SK-N-SH (cell line): Measurements from ENCODE around the gene FHDC1. TPM values are rescaled to one million over a fixed set of nuclear protein-coding genes. Genes with fewer than 3 reads are reported as not detected.

Experiments
- CTCF ChIA-PET: fragments of 300-600, 350-600 bp; formaldehyde crosslinking; extraction: SDS; loops from one replicate; lab custom pipeline; 2021; lab: Yijun Ruan, JAX
- POLR2A ChIA-PET: fragments of 350-600 bp; sonication (Branson Sonifier 250); formaldehyde crosslinking; extraction: SDS; loops from one replicate; lab custom pipeline; 2020; ENCODE audit warnings: antibody characterized with exemption, inconsistent platforms; lab: Yijun Ruan, JAX
- DNase-seq: peaks from one replicate; pipeline ENCODE4 v3.0.0; 2012
- H2AFZ ChIP-seq: fragments of 200-600 bp; sonication (generic); 2 replicates; pipeline ENCODE4 v1.8.1; 2016; ENCODE audit warnings: antibody characterized with exemption, mild to moderate bottlenecking, low read depth
- H3F3A ChIP-seq: fragments of 200-600 bp; sonication (generic); replicated peaks from 2 replicates; pipeline ENCODE3; 2016; ENCODE audit warnings: antibody characterized with exemption, mild to moderate bottlenecking; ENCODE audit not compliant: insufficient read depth
- H3K27ac ChIP-seq, 2 experiments: fragments of 200-500 bp in 1 of 2; fragments of 200-600 bp in 1 of 2; sonication (Bioruptor generic) in 1 of 2; sonication (generic), shearing (Covaris generic) in 1 of 2; 2 replicates each; pipeline versions ENCODE4 v1.5.1 to v1.6.1; 2014 to 2016; ENCODE audit warnings: low read depth in 2 of 2, inconsistent platforms in 1 of 2, low read length in 1 of 2, mild to moderate bottlenecking in 1 of 2, mixed read lengths in 1 of 2
- H3K27me3 ChIP-seq: fragments of 200-600 bp; sonication (generic), shearing (Covaris generic); 2 replicates; pipeline ENCODE4 v1.6.1; 2016; ENCODE audit warnings: mixed run types; ENCODE audit not compliant: insufficient read depth
- H3K36me3 ChIP-seq, 2 experiments: fragments of 200-500 bp in 1 of 2; fragments of 200-600 bp in 1 of 2; sonication (Bioruptor generic) in 1 of 2; sonication (generic) in 1 of 2; replicated peaks in 1 of 2; 2 replicates each; pipeline versions ENCODE3 to v1.5.1; 2014 to 2016; ENCODE audit warnings: low read length in 1 of 2, mild to moderate bottlenecking in 1 of 2; ENCODE audit not compliant: insufficient read depth in 2 of 2, control insufficient read depth in 1 of 2
- H3K4me1 ChIP-seq, 2 experiments: fragments of 200-500 bp in 1 of 2; fragments of 200-600 bp in 1 of 2; sonication (Bioruptor generic) in 1 of 2; sonication (generic), shearing (Covaris generic) in 1 of 2; 2 replicates each; pipeline versions ENCODE4 v1.5.1 to v1.6.1; 2014 to 2016; ENCODE audit warnings: low read depth in 1 of 2, low read length in 1 of 2, mixed run types in 1 of 2; ENCODE audit not compliant: insufficient read depth in 2 of 2, control insufficient read depth in 1 of 2
- H3K4me2 ChIP-seq: fragments of 200-600 bp; sonication (generic), shearing (Covaris generic); 2 replicates; pipeline ENCODE4 v1.6.1; 2017; ENCODE audit warnings: mixed run types
- H3K4me3 ChIP-seq, 2 experiments: fragments of 200-500 bp in 1 of 2; fragments of 200-600 bp in 1 of 2; sonication (Bioruptor generic) in 1 of 2; sonication (generic), shearing (Covaris generic) in 1 of 2; 2 replicates each; pipeline versions ENCODE4 v1.5.1 to v1.8.1; 2014 to 2016; ENCODE audit warnings: low read depth in 2 of 2, inconsistent platforms in 1 of 2, low read length in 1 of 2, mild to moderate bottlenecking in 1 of 2, mixed read lengths in 1 of 2, moderate library complexity in 1 of 2
- H3K79me2 ChIP-seq: fragments of 200-600 bp; sonication (generic); 2 replicates; pipeline ENCODE4 v1.8.1; 2017; ENCODE audit warnings: mild to moderate bottlenecking; ENCODE audit not compliant: insufficient read depth
- H3K9ac ChIP-seq: fragments of 200-600 bp; sonication (generic); 2 replicates; pipeline ENCODE4 v1.6.1; 2017; ENCODE audit warnings: mixed run types
- H3K9me2 ChIP-seq: fragments of 200-600 bp; sonication (generic); 2 replicates; pipeline ENCODE4 v1.6.1; 2017; ENCODE audit warnings: mixed run types
- H3K9me3 ChIP-seq: fragments of 200-600 bp; sonication (generic); 2 replicates; pipeline ENCODE4 v1.6.1; 2017; ENCODE audit warnings: mixed run types, mild to moderate bottlenecking, moderate library complexity
- H4K20me1 ChIP-seq: fragments of 200-600 bp; sonication (generic); 2 replicates; pipeline ENCODE4 v1.6.1; 2017; ENCODE audit warnings: mild to moderate bottlenecking, mixed run types; ENCODE audit not compliant: insufficient read depth
- CHD2 ChIP-seq: fragments of 150-350 bp; IDR thresholded peaks from 2 replicates; pipeline ENCODE4 v1.6.1; 2018; ENCODE audit warnings: low read length; ENCODE audit not compliant: partially characterized antibody
- CTCF ChIP-seq: fragments of 200-600 bp; sonication (generic); IDR thresholded peaks from 2 replicates; pipeline ENCODE4 v1.6.1; 2017; ENCODE audit warnings: antibody characterized with exemption, mild to moderate bottlenecking, moderate library complexity
- GATA2 ChIP-seq: sonication (generic); formaldehyde crosslinking; IDR thresholded peaks from 2 replicates; pipeline ENCODE4 v1.5.0; 2020; ENCODE audit warnings: mild to moderate bottlenecking, missing genetic modification reagents
- IRF3 ChIP-seq: fragments of 150-350 bp; IDR thresholded peaks from 2 replicates; pipeline ENCODE4 v1.6.1; 2016; ENCODE audit warnings: mild to moderate bottlenecking, low read depth, low read length
- JUND ChIP-seq: IDR thresholded peaks from 2 replicates; pipeline ENCODE4 v1.4.0; 2012
- NFIC ChIP-seq: IDR thresholded peaks from 2 replicates; pipeline ENCODE4 v1.4.0; 2012; ENCODE audit warnings: borderline replicate concordance
- NRF1 ChIP-seq: IDR thresholded peaks from 2 replicates; pipeline ENCODE4 v1.6.1; 2012; ENCODE audit warnings: low read depth, mild to moderate bottlenecking, low read length
- RFX5 ChIP-seq: IDR thresholded peaks from 2 replicates; pipeline ENCODE4 v1.6.1; 2012; ENCODE audit warnings: mild to moderate bottlenecking, improper control_type of control experiment, low read length
- SIN3A ChIP-seq: IDR thresholded peaks from 2 replicates; pipeline ENCODE4 v1.6.1; 2012; ENCODE audit warnings: low read depth, mild to moderate bottlenecking, low read length, moderate library complexity, borderline replicate concordance
- TAF1 ChIP-seq: IDR thresholded peaks from 2 replicates; pipeline ENCODE4 v1.6.1; 2012; ENCODE audit warnings: low read depth, mild to moderate bottlenecking, low read length, moderate library complexity, borderline replicate concordance
- ZBTB33 ChIP-seq: IDR thresholded peaks from 2 replicates; pipeline ENCODE4 v1.4.0; 2012; ENCODE audit warnings: low read depth, borderline replicate concordance
- WGBS: methylation state at CpG from one replicate; pipeline ENCODE4 v1.1.6; 2017; ENCODE audit warnings: low lambda C conversion rate; 5-methylcytosine and 5-hydroxymethylcytosine counted together
- polyA plus RNA-seq, 3 experiments: library from polyadenylated mRNA; depleted of rRNA; stranded (reverse); fragments of >200 nt; gene quantifications; 2 replicates each; pipeline ENCODE4 v1.2.3, GENCODE V29; 2012
- TF ChIP-seq, protein P1 (sequence below): IDR thresholded peaks from 2 replicates; pipeline ENCODE4 v1.4.0; 2012; ENCODE audit warnings: low read depth, borderline replicate concordance

Gene FHDC1
- polyA plus RNA-seq, 1 of the 3 experiments (the other 2 are of a cell fraction) = 0.02 TPM

GRCh38 chr4:153020457-153020856 is 84.3 kb downstream of the FHDC1 start:
- Histone ChIP-seq H3K36me3 (no peaks in the 10 kb centered on the region), H3K27me3 (no peaks in the 10 kb centered on the region), H3K79me2 (no peaks in the 10 kb centered on the region), H3K27ac (no peak overlapping the region), H3K9me2 (no peaks in the 10 kb centered on the region)
- WGBS = 66% methylated on average over 7 of the region's 7 CpGs
- no peak for DNase-seq
- CTCF ChIA-PET = interaction anchor here (0.6 to 1.0 kb wide), 2 partner anchors 63 to 246 kb away, joined by 3 read pairs; no protein-coding TSS in a partner anchor
- TF ChIP-seq ZBTB33 = no peak
- no peak for TF ChIP-seq JUND
- TF ChIP-seq NFIC = no peak
- no peak for TF ChIP-seq SIN3A
- no peak for TF ChIP-seq CHD2
- TF ChIP-seq GATA2 (CRISPR knock-in tag) = no peak
- no peak for TF ChIP-seq TAF1
- no peak for TF ChIP-seq NRF1
- no peak for TF ChIP-seq CTCF
- TF ChIP-seq, protein P1, sequence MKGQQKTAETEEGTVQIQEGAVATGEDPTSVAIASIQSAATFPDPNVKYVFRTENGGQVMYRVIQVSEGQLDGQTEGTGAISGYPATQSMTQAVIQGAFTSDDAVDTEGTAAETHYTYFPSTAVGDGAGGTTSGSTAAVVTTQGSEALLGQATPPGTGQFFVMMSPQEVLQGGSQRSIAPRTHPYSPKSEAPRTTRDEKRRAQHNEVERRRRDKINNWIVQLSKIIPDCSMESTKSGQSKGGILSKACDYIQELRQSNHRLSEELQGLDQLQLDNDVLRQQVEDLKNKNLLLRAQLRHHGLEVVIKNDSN = no peak
- TF ChIP-seq IRF3 = no peak
- TF ChIP-seq RFX5 = no peak
- TF ChIP-seq, all 33 proteins: peak for 0
- Histone ChIP-seq H3K9me3 (no peaks in the 10 kb centered on the region), H3K4me3 (no peak overlapping the region), H3K4me1 (no peaks in the 10 kb centered on the region; a peak in 1 of 4 replicates), H3K9ac (no peak overlapping the region), H3K4me2 (no peak overlapping the region), H2AFZ (no peak overlapping the region), H4K20me1 (no peaks in the 10 kb centered on the region), H3F3A (no peaks in the 10 kb centered on the region)
- POLR2A ChIA-PET = no interaction called here
